ENCODE data around the gene TPSB2. TPM values are rescaled to one million over a fixed set of nuclear protein-coding genes. Genes with fewer than 3 reads are reported as not detected.

TPSB2 gene
- total RNA-seq, 1 donor from 2014 or later: not detected

DNA sequence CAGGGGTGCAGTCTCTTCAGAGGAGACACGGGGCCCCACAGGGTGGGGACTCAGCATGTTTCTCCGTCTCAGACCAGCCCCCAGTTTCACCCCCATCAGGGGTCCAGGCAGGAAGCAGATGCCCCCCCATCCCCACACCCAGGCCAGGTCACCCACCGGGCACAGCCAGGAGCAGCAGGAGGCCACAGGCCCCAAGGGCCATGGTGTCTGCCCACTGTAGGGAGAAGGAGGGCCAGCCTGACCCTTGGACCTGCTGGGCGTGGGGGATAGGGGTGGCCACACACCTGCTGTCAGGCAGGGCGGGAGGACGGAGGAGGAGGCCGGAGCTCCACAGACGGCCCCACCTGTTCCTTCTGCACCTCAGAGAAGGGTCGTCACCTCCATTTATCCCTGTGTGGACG is 4.9 kb downstream of the TPSB2 start, which contains the start of gene TPSG1:
Gene TPSG1, minus strand, starts transcription at position 218 of the 401 bp plus-strand sequence. Its CDS starts 16 bp downstream, at position 202.
- TF ChIP-seq, protein P1, sequence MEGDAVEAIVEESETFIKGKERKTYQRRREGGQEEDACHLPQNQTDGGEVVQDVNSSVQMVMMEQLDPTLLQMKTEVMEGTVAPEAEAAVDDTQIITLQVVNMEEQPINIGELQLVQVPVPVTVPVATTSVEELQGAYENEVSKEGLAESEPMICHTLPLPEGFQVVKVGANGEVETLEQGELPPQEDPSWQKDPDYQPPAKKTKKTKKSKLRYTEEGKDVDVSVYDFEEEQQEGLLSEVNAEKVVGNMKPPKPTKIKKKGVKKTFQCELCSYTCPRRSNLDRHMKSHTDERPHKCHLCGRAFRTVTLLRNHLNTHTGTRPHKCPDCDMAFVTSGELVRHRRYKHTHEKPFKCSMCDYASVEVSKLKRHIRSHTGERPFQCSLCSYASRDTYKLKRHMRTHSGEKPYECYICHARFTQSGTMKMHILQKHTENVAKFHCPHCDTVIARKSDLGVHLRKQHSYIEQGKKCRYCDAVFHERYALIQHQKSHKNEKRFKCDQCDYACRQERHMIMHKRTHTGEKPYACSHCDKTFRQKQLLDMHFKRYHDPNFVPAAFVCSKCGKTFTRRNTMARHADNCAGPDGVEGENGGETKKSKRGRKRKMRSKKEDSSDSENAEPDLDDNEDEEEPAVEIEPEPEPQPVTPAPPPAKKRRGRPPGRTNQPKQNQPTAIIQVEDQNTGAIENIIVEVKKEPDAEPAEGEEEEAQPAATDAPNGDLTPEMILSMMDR (IDR thresholded peaks at IDR 0.05; ENCODE audit: insufficient read depth, low read length, severe bottlenecking): no peak
- Histone ChIP-seq H3K36me3 (ENCODE audit: control insufficient read depth, insufficient read depth, low read length) (no peaks in the 10 kb centered on the region), H3K4me3 (ENCODE audit: low read depth, low read length) (no peak within 1 kb of the TSS), H3K27me3 (ENCODE audit: control insufficient read depth, insufficient read depth, low read length) (no peaks in the 10 kb centered on the region)
- FAIRE-seq (no peak), DNase-seq (ENCODE audit: low read depth) (no peak)

DNA sequence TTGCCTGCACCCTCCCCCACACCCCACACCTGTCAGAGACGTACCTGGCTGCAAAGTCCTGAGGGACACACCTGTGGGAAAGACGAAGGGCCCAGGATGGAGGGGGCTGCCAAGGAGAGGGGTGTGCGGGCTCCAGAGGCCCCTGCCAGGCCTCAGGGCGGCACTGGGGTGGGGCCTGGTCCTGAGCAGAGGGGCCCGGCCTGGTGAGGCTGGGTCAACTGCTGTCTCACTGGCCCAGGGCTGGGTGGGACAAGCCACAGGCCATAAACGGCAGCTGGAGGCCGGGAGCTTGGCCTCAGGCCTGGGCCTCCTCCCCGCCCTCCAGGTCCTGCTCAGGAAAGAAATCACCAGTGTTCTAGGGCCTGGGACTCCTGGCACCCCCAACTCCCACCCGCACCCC is 5.4 kb downstream of the TPSB2 start:
- H3K27me3 ChIP-seq (ENCODE audit: control insufficient read depth, insufficient read depth, low read length): no peaks in the 10 kb centered on the region
- no peaks in the 10 kb centered on the region for H3K36me3 ChIP-seq (ENCODE audit: control insufficient read depth, insufficient read depth, low read length)
- DNase-seq (ENCODE audit: low read depth): no peak
- TF ChIP-seq, protein P1 (IDR thresholded peaks at IDR 0.05; ENCODE audit: insufficient read depth, low read length, severe bottlenecking): no peak
- no peak overlapping the region for H3K4me3 ChIP-seq (ENCODE audit: low read depth, low read length)
- FAIRE-seq: no peak

DNA sequence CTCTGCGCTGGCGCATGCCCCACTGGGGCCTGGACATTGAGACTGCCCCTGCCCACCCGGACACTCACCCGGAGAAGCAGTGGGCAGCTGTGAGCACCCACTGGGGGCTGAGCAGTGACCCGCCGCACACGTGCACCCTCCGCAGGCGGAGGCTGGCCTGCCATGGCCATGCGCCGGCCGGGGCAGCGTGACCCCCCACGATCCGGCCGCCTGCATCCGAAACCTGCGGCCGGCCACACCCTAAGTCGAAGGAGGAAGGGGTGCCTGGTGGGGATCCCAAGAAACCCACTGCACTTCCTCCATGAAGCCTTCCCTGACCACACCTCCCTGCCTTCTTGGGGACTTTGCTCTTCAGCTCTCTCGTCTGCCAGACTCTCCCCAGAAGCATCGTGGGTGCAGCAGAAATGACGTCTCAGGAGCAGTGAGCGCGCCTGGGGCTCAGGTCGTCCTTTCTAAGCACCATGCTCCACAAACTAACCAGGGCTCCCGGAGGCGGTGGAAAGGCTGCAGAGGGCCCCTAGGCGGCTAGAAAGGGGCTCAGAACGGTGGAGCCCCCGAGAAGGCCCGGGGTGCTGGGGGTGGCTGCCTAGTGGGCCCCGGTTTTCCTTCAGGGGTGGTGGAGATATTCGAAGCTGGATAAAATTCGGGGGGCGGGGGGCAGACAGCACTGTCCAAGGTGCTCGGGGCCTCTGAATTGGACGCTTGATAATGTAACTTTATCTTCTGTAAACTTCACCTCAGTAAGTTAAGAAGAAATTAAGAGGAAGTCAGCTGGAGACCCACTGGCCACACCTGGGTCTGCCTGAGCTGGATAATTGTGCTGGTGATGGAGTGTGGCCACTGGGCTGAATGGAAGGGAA is 6.4 kb downstream of the TPSB2 start:
- TF ChIP-seq, protein P1 (IDR thresholded peaks at IDR 0.05; ENCODE audit: insufficient read depth, low read length, severe bottlenecking): no peak
- Histone ChIP-seq H3K36me3 (ENCODE audit: control insufficient read depth, insufficient read depth, low read length) (no peaks in the 10 kb centered on the region), H3K27me3 (ENCODE audit: control insufficient read depth, insufficient read depth, low read length) (no peaks in the 10 kb centered on the region), H3K4me3 (ENCODE audit: low read depth, low read length) (no peak overlapping the region)
- FAIRE-seq: no peak
- no peak for DNase-seq (ENCODE audit: low read depth)

DNA sequence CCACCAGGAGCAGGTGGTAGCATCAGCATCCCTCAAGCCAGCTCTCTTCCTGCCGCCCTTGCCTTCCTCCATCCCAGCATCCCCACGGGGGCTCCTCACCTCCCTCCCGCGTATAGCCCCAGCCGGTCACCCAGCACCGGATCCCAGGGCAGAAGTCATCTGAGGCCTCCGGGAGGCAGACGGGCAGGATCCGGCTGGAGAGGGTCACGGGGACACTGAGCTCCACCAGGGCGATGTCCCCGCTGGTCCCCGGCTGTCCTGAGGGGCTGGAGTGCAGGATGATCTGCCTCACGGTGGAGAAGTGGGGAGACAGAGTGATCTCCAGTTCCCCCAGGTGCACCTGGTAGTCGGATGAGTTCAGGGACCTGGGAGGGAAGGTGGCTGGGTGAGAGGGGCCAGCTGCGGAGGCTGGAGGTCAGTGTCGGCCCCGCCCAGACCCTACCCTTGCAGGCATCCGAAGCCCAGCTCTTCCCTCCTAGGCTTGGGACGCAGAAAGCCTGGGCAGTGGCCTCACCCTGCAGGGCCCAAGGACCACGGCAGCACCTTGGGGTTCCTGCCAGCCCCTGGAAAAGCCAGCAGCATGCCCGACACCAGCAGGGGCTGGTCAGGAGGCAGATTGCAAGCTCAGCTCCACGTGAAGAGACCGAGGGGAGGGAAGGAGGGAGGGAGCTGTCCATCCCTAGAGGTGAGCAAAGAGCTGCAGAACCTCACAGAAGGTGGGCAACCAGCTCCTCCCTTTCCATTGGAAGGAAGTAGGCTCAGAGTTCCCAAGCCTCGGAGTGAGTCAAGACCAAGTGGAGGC is 7.2 kb downstream of the TPSB2 start:
- Histone ChIP-seq H3K36me3 (ENCODE audit: control insufficient read depth, insufficient read depth, low read length) (no peaks in the 10 kb centered on the region), H3K4me3 (ENCODE audit: low read depth, low read length) (no peak overlapping the region), H3K27me3 (ENCODE audit: control insufficient read depth, insufficient read depth, low read length) (no peaks in the 10 kb centered on the region)
- FAIRE-seq (no peak), DNase-seq (ENCODE audit: low read depth) (no peak)
- TF ChIP-seq, protein P1 (IDR thresholded peaks at IDR 0.05; ENCODE audit: insufficient read depth, low read length, severe bottlenecking): no peak

DNA sequence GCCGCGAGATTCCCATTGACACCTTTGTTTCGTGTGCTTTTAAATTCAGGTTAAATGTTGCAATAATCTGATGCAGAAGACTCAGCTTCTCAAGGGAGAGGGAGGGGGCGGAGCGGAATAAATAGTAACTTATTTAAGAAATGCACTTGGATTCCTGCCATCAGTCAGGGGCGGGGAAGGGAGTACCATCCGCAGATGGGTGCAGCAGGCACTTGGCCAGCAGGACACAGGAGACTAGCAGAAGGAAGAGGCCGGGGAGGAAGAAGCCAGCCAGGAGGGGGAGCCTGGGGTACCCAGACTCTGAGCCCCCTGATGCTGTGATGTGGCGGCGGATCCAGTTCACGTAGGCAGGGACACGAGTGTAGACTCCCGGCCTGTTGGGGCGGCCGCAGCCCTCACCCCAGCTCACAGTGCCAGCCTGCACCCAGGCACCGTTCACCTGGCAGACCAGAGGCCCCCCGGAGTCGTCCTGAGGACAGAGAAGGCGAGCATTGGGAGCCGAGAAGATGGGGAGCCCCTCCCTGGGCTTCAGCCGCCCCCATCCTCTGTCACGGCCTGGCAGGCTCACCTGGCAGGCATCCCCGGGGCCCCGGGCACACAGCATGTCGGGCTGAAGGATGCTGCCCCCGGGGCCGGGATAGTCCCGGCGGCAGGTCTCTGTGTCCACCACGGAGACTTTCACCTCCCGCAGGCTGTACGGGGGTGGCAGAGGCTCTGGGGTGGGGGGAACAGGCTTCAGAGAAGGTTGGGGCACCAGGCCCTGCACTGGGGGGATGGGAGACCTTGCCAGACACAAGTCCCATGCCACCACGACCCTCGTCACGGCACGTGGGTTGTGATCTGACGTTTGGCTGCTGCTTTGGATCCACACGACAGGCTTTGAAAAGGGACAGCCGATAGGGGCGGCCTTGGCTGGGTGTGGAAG is 8.1 kb downstream of the TPSB2 start:
- TF ChIP-seq, protein P1 (IDR thresholded peaks at IDR 0.05; ENCODE audit: insufficient read depth, low read length, severe bottlenecking): no peak
- FAIRE-seq (no peak), DNase-seq (ENCODE audit: low read depth) (no peak)
- Histone ChIP-seq H3K36me3 (ENCODE audit: control insufficient read depth, insufficient read depth, low read length) (no peaks in the 10 kb centered on the region), H3K27me3 (ENCODE audit: control insufficient read depth, insufficient read depth, low read length) (no peaks in the 10 kb centered on the region), H3K4me3 (ENCODE audit: low read depth, low read length) (no peak overlapping the region)

Data from bronchial epithelial cell (primary cell).